Heart left ventricle (tissue), 13 donors: ENCODE data around the gene DSTN.

ENCODE experiments used
- CTCF ChIP-seq, 12 donors: fragments of 200-600 bp; sonication (generic) in 4 of 12; IDR thresholded peaks; one replicate each; pipeline versions ENCODE4 v1.5.0 to v1.8.0; 2018 to 2022; ENCODE audit warnings: antibody characterized with exemption in 12 of 12, mild to moderate bottlenecking in 5 of 12
- POLR2A ChIP-seq, 2 donors: fragments of 450-650 bp; IDR thresholded peaks; one replicate each; pipeline ENCODE4 v1.6.1; 2017; ENCODE audit warnings: antibody characterized with exemption in 2 of 2, mild to moderate bottlenecking in 2 of 2, moderate library complexity in 2 of 2
- donor health status: ischemic (EF 13 %, LVEDD 7.1; RV severe dilation, severe dysfunction).
- donor health status: DM: no; HTN: yes; CAD: no.
- donor health status: DM: no; HTN: no; CAD: no.
- donor health status: ischemic (EF 25% LVEDD 6.9; RV normal size, moderate dysfunction).
- donor health status: ischemic (EF 25% LVEDD 5.7; RV mildly dilated, moderate dysfunction).
- donor health status: ischemic (EF 35%, LVEDD 5.7; RV mildly dilated, moderate dysfunction).
- donor health status: nonischemic (EF 11% LVEDD 7.7; RV severe dilation, severe dysfunction).
- donor health status: DM: yes; HTN: yes; CAD: no.
- donor health status: PGD.
- donor health status: ischemic (EF 29% LVEDD 5.4; RV normal size, mild dysfunction).
- donor health status: nonischemic (EF 23%, LVEDD 6.1; RV moderate dilation, normal function).

GRCh38 chr20:17530716-17531664, 38.9 kb upstream of the DSTN start, which contains the start of gene BFSP1:
- TF ChIP-seq CTCF (IDR thresholded peaks at IDR 0.05) (no peak), POLR2A (IDR thresholded peaks at IDR 0.05) (no peak)
